Endothelial cell (in vitro differentiated cells): Measurements from ENCODE around the gene ACIN1. TPM values are rescaled to one million over a fixed set of nuclear protein-coding genes. Genes with fewer than 3 reads are reported as not detected.

ENCODE experiments used
- DNase-seq: peaks from one replicate; pipeline ENCODE4 v3.0.0; 2021; ENCODE audit warnings: low spot score
- H3K27ac Mint-ChIP-seq: one replicate; pipeline ENCODE4 v1.8.0; 2021; ENCODE audit warnings: mixed read lengths, inconsistent platforms; ENCODE audit not compliant: unreplicated experiment
- H3K27me3 Mint-ChIP-seq: one replicate; pipeline ENCODE4 v1.8.0; 2021; ENCODE audit warnings: mild to moderate bottlenecking, moderate library complexity, mixed read lengths, inconsistent platforms; ENCODE audit not compliant: unreplicated experiment
- H3K36me3 Mint-ChIP-seq: one replicate; pipeline ENCODE4 v1.8.0; 2021; ENCODE audit warnings: mild to moderate bottlenecking, low read depth, mixed read lengths, inconsistent platforms; ENCODE audit not compliant: unreplicated experiment
- H3K4me1 Mint-ChIP-seq: one replicate; pipeline ENCODE4 v1.8.0; 2021; ENCODE audit warnings: mild to moderate bottlenecking, mixed read lengths, inconsistent platforms; ENCODE audit not compliant: unreplicated experiment
- H3K4me3 Mint-ChIP-seq: one replicate; pipeline ENCODE4 v1.8.0; 2021; ENCODE audit warnings: mild to moderate bottlenecking, mixed read lengths, inconsistent platforms; ENCODE audit not compliant: unreplicated experiment
- H3K9me3 Mint-ChIP-seq: one replicate; pipeline ENCODE4 v1.8.0; 2021; ENCODE audit warnings: mixed read lengths, inconsistent platforms; ENCODE audit not compliant: unreplicated experiment
- total RNA-seq: library from RNA; stranded (reverse); fragmentation: NEBNext Ultra II Directional; extraction: Animal tissue kit (Norgen Biotek cat#: 25700); gene quantifications from one replicate; pipeline ENCODE4 v1.2.1, GENCODE V29; 2021; ENCODE audit not compliant: unreplicated experiment
- TF ChIP-seq, protein P1 (sequence below): fragments of 200-600 bp; sonication (generic); IDR thresholded peaks from one replicate; pipeline ENCODE4 v1.5.0; 2021; ENCODE audit warnings: antibody characterized with exemption; ENCODE audit not compliant: unreplicated experiment

The ACIN1 gene
- total RNA-seq, 1 donor from 2014 or later, result 226 TPM

DNA sequence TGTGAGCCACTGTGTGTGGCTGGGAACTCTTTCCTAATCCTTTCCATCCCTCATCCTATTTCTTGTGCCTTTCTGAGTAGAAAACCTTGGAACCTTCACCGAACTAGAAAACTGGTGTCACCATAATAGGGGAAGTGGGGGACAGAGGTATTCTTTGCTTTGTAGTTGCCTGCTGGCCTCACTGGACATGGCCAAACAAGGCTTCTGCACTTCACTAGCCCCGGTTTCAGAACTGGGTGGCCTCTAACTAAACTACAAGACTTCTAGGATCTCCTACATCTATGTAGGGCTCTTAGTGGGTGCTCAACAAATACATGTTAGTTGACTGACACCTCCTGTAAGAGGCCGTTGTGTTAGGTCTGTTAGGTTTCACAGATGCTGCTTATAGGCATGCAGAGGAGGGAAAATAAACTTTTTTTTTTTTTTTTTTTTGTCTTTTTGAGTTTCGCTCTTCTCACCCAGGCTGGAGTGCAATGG is 10.4 kb upstream of the ACIN1 start:
- H3K27me3 Mint-ChIP-seq, result peaks cover 10% of the 10 kb centered on the region
- TF ChIP-seq, protein P1, sequence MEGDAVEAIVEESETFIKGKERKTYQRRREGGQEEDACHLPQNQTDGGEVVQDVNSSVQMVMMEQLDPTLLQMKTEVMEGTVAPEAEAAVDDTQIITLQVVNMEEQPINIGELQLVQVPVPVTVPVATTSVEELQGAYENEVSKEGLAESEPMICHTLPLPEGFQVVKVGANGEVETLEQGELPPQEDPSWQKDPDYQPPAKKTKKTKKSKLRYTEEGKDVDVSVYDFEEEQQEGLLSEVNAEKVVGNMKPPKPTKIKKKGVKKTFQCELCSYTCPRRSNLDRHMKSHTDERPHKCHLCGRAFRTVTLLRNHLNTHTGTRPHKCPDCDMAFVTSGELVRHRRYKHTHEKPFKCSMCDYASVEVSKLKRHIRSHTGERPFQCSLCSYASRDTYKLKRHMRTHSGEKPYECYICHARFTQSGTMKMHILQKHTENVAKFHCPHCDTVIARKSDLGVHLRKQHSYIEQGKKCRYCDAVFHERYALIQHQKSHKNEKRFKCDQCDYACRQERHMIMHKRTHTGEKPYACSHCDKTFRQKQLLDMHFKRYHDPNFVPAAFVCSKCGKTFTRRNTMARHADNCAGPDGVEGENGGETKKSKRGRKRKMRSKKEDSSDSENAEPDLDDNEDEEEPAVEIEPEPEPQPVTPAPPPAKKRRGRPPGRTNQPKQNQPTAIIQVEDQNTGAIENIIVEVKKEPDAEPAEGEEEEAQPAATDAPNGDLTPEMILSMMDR, result no peak
- no peak overlapping the region for H3K4me3 Mint-ChIP-seq
- H3K4me1 Mint-ChIP-seq, result peaks cover 35% of the 10 kb centered on the region
- peaks cover 8% of the 10 kb centered on the region for H3K36me3 Mint-ChIP-seq
- no peak for DNase-seq
- H3K9me3 Mint-ChIP-seq, result no peaks in the 10 kb centered on the region
- peak overlapping the region; percentile 45 for H3K27ac Mint-ChIP-seq

DNA sequence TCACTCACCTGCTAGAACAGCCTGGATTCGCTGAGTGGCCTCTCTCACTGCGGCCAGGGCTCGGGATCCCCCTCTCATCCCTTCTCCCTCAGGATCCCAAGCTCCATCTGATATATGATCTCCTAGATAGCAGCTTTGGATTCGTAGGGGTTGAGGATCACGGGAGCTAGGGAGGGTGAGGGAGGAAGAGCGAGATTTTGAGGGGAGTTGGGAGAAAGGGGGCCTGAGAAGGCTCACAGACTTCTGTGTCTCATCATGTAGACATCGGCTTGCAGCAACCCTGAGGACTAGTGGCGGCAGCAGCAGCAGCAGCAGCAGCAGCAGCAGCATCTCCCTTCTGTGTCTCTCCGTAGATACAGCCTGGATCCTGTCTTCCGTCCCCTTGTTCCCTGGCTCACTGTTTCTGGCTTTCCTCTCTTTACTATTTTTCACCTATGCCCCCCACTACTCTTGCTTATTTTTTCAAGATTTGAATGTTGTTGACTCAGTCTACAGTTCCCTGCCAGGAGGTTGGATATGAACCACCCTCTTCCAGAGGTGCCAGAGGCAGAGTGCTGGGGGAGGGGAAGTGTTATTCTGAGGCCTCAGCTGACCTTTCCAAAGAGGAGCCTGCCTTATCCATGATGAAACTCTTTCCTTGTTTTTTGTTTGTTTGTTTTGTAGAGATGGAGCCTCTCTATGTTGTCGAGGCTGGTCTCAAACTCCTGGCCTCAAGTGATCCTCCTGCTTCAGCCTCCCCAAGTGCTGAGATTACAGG is 9.8 kb upstream of the ACIN1 start, which contains the start of gene CIROP:
Gene CIROP, minus strand, starts transcription at position 399 of the 757 bp plus-strand sequence. Its CDS starts 69 bp downstream, at position 330.
- peaks cover 35% of the 10 kb centered on the region for H3K4me1 Mint-ChIP-seq
- H3K9me3 Mint-ChIP-seq, result no peaks in the 10 kb centered on the region
- peak within 1 kb of the TSS; percentile 70 for H3K4me3 Mint-ChIP-seq
- H3K27ac Mint-ChIP-seq, result peak within 1 kb of the TSS; percentile 45
- TF ChIP-seq, protein P1, result no peak
- no peak for DNase-seq
- H3K36me3 Mint-ChIP-seq, result peaks cover 8% of the 10 kb centered on the region
- peaks cover 10% of the 10 kb centered on the region for H3K27me3 Mint-ChIP-seq

DNA sequence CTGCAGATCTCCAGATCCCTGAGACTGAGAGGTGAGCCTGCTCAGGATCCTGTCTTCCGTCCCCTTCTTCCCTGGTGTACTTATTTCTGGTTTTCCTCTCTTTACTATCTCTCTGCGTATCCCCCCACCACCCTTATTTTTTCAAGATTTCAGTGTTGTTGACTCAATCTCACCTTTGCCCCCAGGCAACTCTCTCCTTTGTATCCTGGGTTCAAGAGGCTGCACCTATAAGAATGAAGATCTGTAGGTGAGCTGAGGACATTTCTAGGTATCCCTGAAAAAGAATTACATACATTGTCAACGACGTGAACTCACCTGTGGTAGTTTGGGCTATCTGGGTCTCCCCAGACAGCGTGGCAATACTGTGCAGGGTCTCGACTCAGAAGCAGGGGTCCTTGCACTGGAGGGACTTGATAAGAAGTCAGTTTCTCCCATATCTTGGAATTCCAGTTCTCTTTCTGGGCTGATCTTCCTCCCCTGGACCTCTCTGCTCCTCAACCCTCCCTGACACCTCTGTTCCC is 9.2 kb upstream of the ACIN1 start:
- Mint-ChIP-seq H3K36me3 (peaks cover 9% of the 10 kb centered on the region), H3K27me3 (peaks cover 11% of the 10 kb centered on the region), H3K4me1 (peaks cover 37% of the 10 kb centered on the region), H3K9me3 (no peaks in the 10 kb centered on the region), H3K4me3 (peak overlapping the region; percentile 31), H3K27ac (no peak overlapping the region)
- no peak for DNase-seq
- TF ChIP-seq, protein P1, result no peak

DNA sequence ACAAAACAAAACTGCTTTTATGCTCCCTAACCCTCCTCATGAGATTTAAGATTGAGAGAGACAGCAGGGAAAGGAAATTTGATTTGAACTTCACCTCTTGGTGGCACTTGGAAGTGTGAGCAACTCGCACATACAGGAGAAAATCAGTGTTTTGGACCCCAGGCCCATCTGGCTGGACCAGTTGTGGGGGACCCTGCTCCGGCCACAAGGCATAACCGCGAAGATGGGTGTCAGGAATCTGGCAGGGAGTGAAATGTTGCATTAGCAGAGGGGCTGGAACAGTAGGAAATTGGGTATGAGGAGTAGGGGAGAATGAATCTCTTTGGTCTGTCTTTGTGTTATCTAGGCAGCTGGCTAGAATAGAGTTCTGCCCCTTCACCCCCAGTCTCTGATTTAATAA is 8.6 kb upstream of the ACIN1 start:
- no peak overlapping the region for H3K4me3 Mint-ChIP-seq
- peaks cover 37% of the 10 kb centered on the region for H3K4me1 Mint-ChIP-seq
- DNase-seq, result no peak
- H3K27me3 Mint-ChIP-seq, result peaks cover 12% of the 10 kb centered on the region
- peaks cover 14% of the 10 kb centered on the region for H3K36me3 Mint-ChIP-seq
- no peak overlapping the region for H3K27ac Mint-ChIP-seq
- H3K9me3 Mint-ChIP-seq, result no peaks in the 10 kb centered on the region
- TF ChIP-seq, protein P1, result no peak

DNA sequence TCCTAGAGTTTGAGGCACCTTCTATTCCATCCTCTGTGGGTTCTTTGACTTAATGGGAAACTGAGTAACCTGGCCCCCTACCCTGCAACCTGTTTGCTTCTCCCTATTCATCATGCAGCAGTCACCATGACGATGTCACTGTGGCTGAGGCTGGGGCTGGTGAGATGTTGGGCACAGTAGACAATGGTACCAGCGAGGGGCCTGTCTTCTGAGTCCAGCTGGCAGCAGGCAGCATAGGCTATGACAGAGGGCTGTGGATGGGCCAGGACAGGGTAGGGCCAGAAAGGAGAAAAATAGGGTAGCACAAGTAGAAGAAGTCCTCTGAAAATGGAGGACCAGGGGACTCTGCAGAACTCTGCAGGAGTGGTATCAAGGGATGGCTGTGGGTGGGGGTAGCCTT is 7.9 kb upstream of the ACIN1 start:
- H3K4me1 Mint-ChIP-seq, result peaks cover 38% of the 10 kb centered on the region
- TF ChIP-seq, protein P1, result no peak
- no peak overlapping the region for H3K4me3 Mint-ChIP-seq
- no peak overlapping the region for H3K27ac Mint-ChIP-seq
- DNase-seq, result no peak
- peaks cover 12% of the 10 kb centered on the region for H3K27me3 Mint-ChIP-seq
- H3K36me3 Mint-ChIP-seq, result peaks cover 14% of the 10 kb centered on the region
- no peaks in the 10 kb centered on the region for H3K9me3 Mint-ChIP-seq
